ENCODE data around the gene JOSD2. TPM values are rescaled to one million over a fixed set of nuclear protein-coding genes. Genes with fewer than 3 reads are reported as not detected.
A peak's percentile ranks its signal among the peaks of the same experiment; 100 is the strongest.

Gene JOSD2
- total RNA-seq, 1 experiment from 2014 or later, result 5.4 TPM

- H3K27ac Mint-ChIP-seq, result peak overlapping the region in 2 of 3 experiments; percentile 74 to 94; a peak in 2 of 7 replicates
These were observed 31.9 kb downstream of the JOSD2 start for GRCh38 chr19:50478901-50479715.

More at GRCh38 chr19:50478901-50479715, 31.9 kb downstream of the JOSD2 start:
- no peaks in the 10 kb centered on the region for H3K23me2 ChIP-seq (ENCODE audit: insufficient read length, low read depth, low read length, poor library complexity, severe bottlenecking)
- H2BK20ac ChIP-seq (ENCODE audit: low read depth, low read length, poor library complexity, severe bottlenecking), result no peak overlapping the region
- H3K9me3 ChIP-seq (ENCODE audit: control insufficient read depth, low read depth, low read length), result peaks cover 7% of the 10 kb centered on the region
- H2BK120ac ChIP-seq (ENCODE audit: low read depth, low read length, poor library complexity, severe bottlenecking), result no peak overlapping the region
- H2BK12ac ChIP-seq (ENCODE audit: insufficient read length, low read depth, low read length), result no peak overlapping the region
- no peaks in the 10 kb centered on the region for H3K27me3 ChIP-seq (ENCODE audit: insufficient read depth, low read length)
- no peak overlapping the region for H3K14ac ChIP-seq (ENCODE audit: insufficient read depth, low read length)
- no peak overlapping the region for H4K91ac ChIP-seq (ENCODE audit: insufficient read length, low read depth, low read length)
- H3T11ph ChIP-seq (ENCODE audit: low read length), result no peak overlapping the region
- H3K18ac ChIP-seq (ENCODE audit: insufficient read length, low read depth, low read length), result no peak overlapping the region
- H3K4me1 ChIP-seq (ENCODE audit: insufficient read depth, low read length), result peaks cover 4% of the 10 kb centered on the region; the same call in 1 of the 2 replicates
- H3K27me3 Mint-ChIP-seq (ENCODE audit: low read depth), result peaks cover 4% of the 10 kb centered on the region; the same call in 1 of the 2 replicates
- H2BK15ac ChIP-seq (ENCODE audit: low read depth, low read length), result no peak overlapping the region
- H2AK5ac ChIP-seq (ENCODE audit: insufficient read length, low read length), result no peak overlapping the region
- DNase-seq, result peak; percentile 83
- no peak overlapping the region for H3K23ac ChIP-seq (ENCODE audit: insufficient read length, low read depth, low read length)
- no peak overlapping the region for H3K9ac ChIP-seq (ENCODE audit: extremely low read depth, insufficient read length, low read length)
- H3K36me3 Mint-ChIP-seq (ENCODE audit: insufficient read depth in 1 of 3, low read depth in 3 of 3), result peaks cover 44 to 53% (median 50%) of the 10 kb centered on the region in 3 experiments
- no peak overlapping the region for H4K8ac ChIP-seq (replicated peaks; ENCODE audit: insufficient read length, low read depth, low read length)
- no peaks in the 10 kb centered on the region for H4K20me1 ChIP-seq (ENCODE audit: control insufficient read depth, insufficient read depth, insufficient read length)
- peaks cover 10 to 21% of the 10 kb centered on the region in 2 experiments for H3K9me3 Mint-ChIP-seq
- H3K4me1 Mint-ChIP-seq, result peaks cover 8 to 21% of the 10 kb centered on the region in 2 experiments
- H4K5ac ChIP-seq (ENCODE audit: insufficient read length, low read depth, low read length), result no peak overlapping the region
- H3K56ac ChIP-seq (ENCODE audit: insufficient read length, low read depth, low read length), result no peak overlapping the region
- peaks cover 9% of the 10 kb centered on the region for H3K79me1 ChIP-seq (ENCODE audit: insufficient read depth, low read depth, low read length, poor library complexity, severe bottlenecking)
- H2AFZ ChIP-seq (ENCODE audit: low read length), result no peak overlapping the region
- no peak overlapping the region for H2BK5ac ChIP-seq (ENCODE audit: insufficient read length, low read length)
- no peak overlapping the region for H3K4ac ChIP-seq (ENCODE audit: low read depth, low read length)
- TF ChIP-seq CTCF (conservative IDR thresholded peaks at IDR 0.05), result peak; percentile 90
- H3K27ac ChIP-seq (ENCODE audit: insufficient read length, low read depth, low read length), result no peak overlapping the region
- peak overlapping the region in 1 of 2 experiments; percentile 34; a peak in 1 of 5 replicates for H3K4me3 Mint-ChIP-seq
- H3K79me2 ChIP-seq (ENCODE audit: insufficient read depth, low read length), result peaks cover 5% of the 10 kb centered on the region; the same call in 1 of the 2 replicates
- no CpG with 5 or more reads among the region's 19 CpGs for WGBS (ENCODE audit: extremely low coverage, insufficient read length, low lambda C conversion rate)
- H3K4me2 ChIP-seq (ENCODE audit: insufficient read depth, insufficient read length, low read length), result no peak overlapping the region

All from H9 (cell line).